GM18861 (cell line): ENCODE data around the gene CDC45.

Source experiments
- ATAC-seq: cut with Tn5 transposase; IDR thresholded peaks from one replicate; pipeline ENCODE4 v1.9.1; 2021; ENCODE audit not compliant: unreplicated experiment

Gene CDC45

DNA sequence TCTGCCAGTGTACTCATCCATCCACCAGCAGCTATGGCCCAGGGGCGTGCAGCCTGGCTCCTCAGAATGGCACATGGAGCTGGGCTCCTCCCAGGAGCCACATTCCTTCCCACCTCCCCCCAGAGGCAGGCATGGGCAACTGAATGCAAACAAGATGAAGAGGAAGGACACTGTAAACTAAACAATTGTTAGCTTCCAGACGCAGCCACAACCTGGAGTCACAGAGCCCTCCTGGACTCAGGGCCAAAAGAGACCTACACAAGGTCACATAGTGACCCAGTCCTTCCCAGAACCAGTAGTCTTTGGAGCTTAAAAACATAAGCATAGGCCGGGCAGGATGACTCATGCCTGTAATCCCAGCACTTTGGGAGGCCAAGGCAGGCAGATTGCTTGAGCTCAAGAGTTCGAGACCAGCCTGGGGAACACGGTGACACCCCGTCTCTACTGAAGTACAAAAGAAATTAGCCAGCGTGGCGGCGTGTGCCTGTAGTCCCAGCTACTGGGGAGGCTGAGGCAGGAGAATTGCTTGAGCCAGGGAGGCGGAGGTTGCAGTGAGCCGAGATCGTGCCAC lies 75.2 kb downstream of the CDC45 start:
- no peak for ATAC-seq

DNA sequence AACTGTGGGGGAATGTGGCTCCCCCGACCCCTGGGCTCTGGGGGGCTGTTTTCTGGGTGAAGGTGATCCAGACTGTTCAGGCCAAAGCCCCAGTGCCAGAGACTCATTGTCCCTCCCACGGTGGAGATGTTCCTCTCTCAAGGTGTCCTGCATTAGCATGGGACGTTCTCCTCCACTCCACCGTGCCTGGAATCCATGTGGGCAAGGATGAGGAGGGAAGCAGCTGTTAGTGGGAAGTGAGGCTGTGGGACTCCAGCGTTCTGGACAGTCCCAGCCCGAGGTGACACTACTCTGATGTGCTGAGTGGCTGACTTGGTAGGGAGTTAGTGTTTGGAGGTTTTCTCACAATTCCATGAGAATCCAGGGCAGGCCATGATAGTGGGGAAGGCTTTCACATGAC lies 75.9 kb downstream of the CDC45 start:
- ATAC-seq: no peak

DNA sequence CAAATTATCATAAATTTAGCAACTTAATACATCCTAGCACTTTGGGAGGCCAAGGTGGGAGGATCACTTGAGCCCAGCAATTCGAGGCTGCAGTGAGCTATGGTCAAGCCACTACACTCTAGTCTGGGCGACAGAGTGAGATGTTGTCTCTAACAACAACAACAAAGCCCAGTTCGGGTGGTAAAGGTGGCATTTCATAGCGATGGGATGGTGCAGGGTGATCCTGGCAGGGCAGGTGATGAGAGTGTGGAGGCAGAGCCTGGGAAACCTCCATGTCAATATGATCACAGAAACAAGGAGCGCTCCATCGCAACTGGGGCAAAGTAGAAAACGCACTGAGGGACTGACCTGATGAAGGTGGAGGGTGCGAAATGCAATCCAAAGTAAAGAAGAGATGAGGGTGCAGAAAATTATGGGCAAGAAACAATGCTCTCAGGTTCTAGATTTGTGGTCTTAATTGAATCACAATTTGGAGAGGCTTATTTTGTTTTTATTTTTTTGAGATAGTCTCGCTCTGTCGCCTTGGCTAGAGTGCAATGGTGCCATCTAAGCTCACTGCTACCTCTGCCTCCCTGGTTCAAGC lies 77.3 kb downstream of the CDC45 start:
- ATAC-seq: no peak

DNA sequence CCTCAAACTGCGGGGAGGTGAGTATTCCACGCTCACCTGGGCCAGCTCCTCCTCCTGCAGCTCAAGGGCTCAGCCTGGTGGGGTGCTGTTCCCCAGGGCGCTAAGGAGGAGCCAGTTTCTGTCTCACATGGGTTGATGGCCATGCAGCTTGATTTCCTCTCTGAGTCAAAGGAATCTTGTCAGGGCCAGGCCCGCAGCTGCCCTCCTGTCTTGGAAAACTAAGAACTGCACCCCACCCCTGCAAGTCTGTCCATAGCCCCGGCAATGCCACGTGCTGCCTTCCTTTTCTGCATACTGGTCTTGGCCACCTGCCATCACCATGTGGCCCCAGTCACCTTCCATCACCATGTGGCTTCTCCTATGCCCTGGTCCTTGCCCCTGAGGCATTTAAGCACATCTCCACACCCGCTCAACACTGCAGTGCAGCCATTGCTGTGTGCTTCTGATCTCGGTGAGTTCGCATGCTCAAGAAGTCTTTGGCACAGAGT lies 79.6 kb downstream of the CDC45 start:
- ATAC-seq: no peak

DNA sequence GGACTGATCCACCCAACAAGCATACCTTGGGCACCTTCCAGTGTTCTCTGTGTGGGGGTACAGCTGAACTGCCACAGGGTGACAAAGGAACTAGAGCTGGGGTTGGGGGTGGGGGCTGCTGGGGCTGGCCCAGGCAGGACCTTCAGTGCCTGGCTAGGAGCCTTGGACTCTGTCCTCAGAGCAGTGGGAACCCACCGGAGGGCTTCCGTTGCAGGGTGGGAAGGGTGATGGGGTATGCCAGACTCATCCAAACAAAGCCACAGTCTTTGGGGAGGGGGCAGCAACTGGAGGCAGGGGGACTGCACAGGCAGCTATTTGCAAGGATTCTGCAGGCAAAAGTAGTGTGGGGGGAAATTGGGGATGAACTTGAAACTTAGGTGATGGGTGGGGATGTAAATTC lies 80.2 kb downstream of the CDC45 start:
- no peak for ATAC-seq

DNA sequence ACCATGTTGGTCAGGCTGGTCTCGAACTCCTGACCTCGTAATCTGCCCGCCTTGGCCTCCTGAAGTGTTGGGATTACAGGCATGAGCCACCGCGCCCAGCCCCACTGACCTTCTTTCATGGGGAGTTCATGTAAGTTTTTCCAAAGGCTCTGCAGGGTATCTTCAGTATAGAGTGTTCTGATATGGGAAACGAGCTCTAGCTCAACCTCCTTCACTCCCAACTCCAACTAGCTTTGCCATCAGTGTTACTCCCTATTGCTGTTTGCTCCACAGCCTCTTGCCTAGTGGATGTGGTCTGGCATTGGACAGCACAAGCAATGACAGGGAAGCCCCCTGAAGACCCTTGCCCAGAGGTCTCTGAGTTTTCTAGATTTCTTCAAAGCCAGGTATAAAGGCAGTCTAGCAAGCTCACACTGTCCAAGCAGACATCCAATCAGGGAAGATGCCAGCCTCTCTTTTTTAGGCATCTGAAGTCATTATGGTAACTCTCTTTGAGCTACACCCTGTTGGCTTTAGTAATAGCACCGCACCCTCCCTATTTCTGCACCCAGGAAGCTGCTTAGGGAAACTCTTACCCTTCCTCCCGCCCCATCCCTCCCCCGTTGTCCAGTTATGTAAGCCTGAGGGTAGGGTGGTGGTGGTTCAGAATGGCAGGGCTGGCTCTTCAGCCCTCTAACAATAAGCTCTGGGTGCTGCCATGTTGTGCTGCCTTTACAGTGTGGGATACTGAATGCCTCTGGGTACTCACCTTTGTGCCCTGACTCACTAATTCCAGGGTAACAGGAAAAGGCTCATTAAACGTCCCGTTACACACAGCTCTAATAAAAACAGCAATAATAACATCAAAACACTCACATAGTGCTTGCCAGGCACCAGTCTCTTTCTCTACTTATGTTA lies 85.9 kb downstream of the CDC45 start:
- ATAC-seq: no peak

DNA sequence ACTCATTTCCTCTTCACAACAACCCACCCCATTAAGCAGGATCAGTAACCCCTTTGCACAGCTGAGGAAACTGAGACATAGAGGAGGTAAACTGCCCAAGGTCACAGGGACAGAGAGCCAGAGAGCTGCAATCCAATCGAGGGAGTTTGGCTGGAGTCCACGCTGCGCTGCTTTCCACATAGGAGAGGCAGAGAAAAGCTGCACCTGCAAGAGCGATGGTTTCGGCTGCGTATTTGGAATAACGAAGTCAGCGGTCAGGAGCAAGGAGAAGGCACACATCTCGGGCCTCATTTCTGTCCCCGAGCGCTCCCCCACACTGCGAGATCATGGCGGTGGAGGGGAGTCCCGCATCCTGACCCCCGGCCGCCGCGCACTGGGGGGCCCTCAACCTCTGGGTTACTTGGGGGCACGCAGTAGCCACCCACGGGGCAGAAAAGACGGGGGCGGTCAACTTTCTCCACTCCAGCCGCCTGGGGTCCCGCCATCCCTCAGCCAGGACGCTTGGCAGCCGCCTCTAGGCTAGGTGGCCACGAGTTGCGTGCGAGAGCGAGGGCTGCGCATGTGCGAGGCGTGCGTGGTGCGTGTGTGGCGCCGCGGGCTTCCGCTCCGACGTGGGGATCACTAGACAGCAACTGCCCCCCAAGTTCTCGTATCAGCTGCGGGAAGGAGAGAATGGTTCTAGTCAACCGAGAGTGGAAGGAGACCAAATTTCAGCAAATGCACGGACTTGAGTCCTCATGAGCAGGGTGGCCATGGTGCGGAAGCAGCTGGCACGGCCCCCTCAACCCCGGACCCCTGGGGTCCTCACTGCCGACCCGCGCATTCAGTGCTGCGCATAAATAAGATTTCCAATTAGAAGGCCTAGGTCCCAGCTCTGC lies 86.8 kb downstream of the CDC45 start:
- ATAC-seq: no peak

DNA sequence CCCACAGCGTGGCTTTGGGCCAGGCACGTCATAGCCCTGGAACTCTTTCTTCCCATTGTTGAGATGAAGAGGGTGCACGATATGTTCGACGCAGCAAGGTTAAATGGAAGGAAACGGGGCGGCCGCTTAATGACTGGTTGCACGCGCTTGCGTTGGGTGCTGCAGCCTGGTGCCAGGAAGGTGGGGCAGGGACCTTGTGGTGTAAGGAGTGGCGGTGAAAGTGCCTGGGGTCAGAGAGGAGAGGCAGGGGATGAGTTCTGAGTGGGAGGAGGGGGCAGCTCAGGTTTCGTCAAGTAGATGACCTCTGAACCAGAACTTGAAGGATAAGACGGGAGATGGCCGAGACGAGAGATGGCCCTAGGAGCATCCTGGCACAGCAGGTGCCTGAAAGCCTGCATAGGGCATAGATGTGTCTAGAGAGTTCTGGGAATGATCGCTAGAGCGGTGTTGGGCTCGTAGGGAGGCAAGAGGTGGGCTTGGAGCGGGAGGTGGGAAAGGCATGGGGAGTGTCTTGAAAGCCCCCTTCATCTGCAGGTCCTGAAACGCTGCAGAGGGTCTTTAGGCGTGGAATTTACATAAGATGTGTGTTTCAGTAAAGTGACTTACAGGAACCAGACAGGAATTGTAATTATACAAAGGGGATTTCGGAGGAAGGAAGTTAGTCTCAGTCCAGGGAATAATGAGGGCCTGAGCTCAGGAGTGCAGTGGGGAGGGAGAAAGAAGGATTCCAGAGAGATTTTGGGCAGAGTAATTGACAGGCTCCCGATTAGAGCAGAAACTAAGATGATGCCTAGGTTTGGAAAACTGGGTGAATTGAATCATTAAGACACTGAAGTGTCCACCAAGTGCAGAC lies 87.7 kb downstream of the CDC45 start:
- ATAC-seq: no peak

DNA sequence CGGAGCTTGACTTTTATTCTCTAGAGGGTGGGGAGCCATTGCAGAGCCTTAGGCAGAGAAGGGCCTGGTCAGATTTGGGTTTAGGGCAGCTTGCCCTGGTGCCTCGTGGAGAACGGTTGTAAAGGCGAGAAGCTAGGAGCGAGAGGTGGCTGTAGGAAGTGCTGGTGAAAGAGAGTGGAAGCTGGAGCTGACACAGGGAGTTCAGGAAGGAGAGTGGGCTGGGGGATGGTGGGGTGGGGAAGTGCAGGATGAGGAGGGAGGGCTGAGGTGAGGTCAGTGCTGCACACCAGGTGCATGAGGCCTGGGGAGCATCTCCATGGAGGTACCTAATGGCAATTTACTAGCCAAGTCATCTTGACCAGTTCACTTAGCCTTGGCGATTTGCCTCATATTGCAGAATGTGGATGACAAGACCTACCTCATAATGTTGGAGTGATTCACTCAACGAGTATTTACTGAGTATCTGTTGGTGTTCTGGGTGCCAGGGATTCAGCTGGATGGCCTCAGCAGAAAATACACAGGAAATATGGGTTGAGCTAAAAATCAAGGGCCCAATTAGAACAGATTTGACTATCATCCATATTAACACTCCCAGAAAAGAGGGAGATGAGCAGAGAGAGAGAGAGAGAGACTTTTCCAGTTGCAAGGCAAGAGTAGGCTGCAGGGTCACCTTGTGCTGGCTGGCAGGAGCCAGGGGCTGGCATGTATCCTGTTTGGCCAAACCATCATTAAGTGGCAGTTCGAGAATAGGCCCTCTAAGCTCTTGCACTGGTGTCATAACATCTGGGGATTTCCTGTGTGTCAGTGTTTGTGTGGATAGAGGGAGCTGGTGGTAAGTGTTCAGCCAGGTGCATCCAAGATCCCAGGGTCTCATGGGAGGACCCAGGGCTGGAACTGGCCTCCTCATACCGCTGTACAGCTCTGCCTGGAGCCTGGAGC lies 88.9 kb downstream of the CDC45 start:
- ATAC-seq: no peak

DNA sequence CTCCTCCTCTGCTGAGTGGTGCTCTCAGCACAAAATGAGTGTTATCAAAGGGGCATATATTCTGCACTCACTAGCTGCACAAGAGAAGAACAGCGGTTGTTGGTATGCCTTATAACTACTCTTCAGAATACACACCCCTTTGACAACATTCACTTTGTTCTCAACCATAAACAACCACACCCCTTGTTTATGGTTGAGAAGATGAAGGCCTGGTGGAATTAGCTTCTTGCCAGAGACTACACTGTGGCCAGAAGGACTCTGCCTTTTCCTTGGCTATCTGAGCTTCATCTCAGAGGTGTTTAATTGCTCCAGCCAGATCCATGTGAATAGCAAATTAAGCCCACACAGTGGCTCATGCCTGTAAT lies 89.5 kb downstream of the CDC45 start:
- no peak for ATAC-seq

DNA sequence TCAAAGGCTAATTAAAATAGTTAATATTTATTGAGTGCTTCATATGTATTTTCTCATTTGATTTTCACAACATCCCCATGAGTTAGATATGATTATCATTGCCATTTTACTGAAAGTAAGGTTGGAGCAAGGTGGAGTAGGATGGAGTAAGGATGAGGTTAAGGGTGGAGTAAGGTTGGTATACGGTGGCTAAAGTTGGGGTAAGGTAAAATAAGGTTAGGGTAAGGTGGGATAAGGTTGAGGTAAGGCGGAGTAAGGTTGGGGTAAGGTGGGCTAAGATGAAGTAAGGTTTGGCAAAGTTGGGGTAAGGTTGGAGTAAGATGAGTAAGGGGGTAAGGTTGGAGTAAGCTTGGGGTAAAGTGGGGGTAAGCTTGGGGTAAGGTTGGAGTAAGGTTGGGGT lies 90.3 kb downstream of the CDC45 start:
- no peak for ATAC-seq
